Islet of Langerhans (tissue), 1 donor: ENCODE results near the gene PEX14.

Experiments
- FAIRE-seq: peaks from one replicate; lab custom pipeline; 2011; peaks lifted over from hg19 to GRCh38; lab: Jason Lieb, UNC

Gene PEX14

GRCh38 chr1:10597492-10598388, 123.0 kb downstream of the PEX14 start:
- FAIRE-seq = no peak

- FAIRE-seq = no peak
These were observed 123.6 kb downstream of the PEX14 start for GRCh38 chr1:10598389-10598702.

- FAIRE-seq = no peak
These were observed 124.6 kb downstream of the PEX14 start for GRCh38 chr1:10599194-10599861.

GRCh38 chr1:10601342-10602070, 126.8 kb downstream of the PEX14 start:
- no peak for FAIRE-seq

GRCh38 chr1:10602936-10603335, 128.2 kb downstream of the PEX14 start:
- no peak for FAIRE-seq

GRCh38 chr1:10604966-10605365, 130.2 kb downstream of the PEX14 start:
- no peak for FAIRE-seq

- FAIRE-seq = no peak
These were observed 131.3 kb downstream of the PEX14 start for GRCh38 chr1:10606064-10606463.

- FAIRE-seq = no peak
These were observed 132.5 kb downstream of the PEX14 start for GRCh38 chr1:10607228-10607627.

- no peak for FAIRE-seq
These were observed 133.9 kb downstream of the PEX14 start for GRCh38 chr1:10608690-10609089.

- no peak for FAIRE-seq
These were observed 136.3 kb downstream of the PEX14 start for GRCh38 chr1:10610901-10611600.

- FAIRE-seq = no peak
These were observed 137.8 kb downstream of the PEX14 start for GRCh38 chr1:10612436-10613160.

- FAIRE-seq = no peak
These were observed 138.6 kb downstream of the PEX14 start for GRCh38 chr1:10613340-10613739.

- FAIRE-seq = no peak
These were observed 139.1 kb downstream of the PEX14 start for GRCh38 chr1:10613861-10614260.

GRCh38 chr1:10614377-10615225, 139.9 kb downstream of the PEX14 start:
- FAIRE-seq = no peak

GRCh38 chr1:10615332-10615731, 140.6 kb downstream of the PEX14 start:
- FAIRE-seq = no peak

GRCh38 chr1:10615932-10616671, 141.4 kb downstream of the PEX14 start:
- FAIRE-seq = no peak

- FAIRE-seq = no peak
These were observed 141.9 kb downstream of the PEX14 start for GRCh38 chr1:10616696-10617095.

GRCh38 chr1:10617318-10617717, 142.6 kb downstream of the PEX14 start:
- FAIRE-seq = no peak

- FAIRE-seq = no peak
These were observed 143.5 kb downstream of the PEX14 start for GRCh38 chr1:10617931-10618885.
